ENCODE measurements around the gene IHH. TPM values are rescaled to one million over a fixed set of nuclear protein-coding genes. Genes with fewer than 3 reads are reported as not detected.

The IHH gene
- total and polyA plus RNA-seq, 2 donors (not counting 3 experiments of a cell fraction or from before 2014, with no cell fraction given), result 0.03 TPM; not detected in 1

DNA sequence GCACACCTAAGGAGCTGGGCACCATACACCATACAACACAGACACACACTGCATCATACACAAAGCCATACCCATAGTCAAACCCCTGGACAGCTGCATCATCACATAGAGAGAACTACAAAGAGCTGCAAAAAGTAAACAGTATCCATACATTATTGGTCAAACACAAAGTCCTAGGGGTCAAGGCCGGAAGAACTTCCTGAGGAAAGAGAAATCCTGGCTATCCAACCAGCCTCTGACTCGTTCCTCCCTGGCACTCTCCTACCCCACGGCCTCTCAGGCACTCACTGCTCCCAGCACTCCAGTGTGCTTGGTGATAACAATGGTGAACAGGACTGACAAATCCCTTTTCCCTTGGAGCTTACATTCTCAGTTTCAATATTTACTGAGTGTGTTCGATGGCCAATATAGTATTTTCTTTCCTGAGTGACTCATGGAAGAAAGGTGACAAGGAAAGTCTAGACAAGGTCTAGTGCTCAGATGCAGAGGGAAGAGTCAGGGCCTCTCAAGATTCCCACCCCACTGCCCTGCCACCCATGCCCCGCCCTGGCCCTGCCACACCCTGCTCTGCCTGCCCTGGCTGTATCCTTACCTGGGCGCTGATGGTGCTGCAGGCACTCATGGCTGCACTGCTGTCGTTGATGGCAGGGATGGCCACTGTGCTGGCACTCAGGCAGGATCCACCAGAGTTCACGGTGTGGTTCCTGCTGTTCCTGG lies 22.8 kb downstream of the IHH start:
- Histone ChIP-seq H3K4me2 (ENCODE audit: insufficient read depth, low read length) (no peak overlapping the region), H2AFZ (ENCODE audit: low read depth, low read length) (no peak overlapping the region), H3K4me3 (replicated peaks in 1 of 3; ENCODE audit: insufficient read depth in 1 of 3, low read depth in 1 of 3, low read length in 3 of 3) (no peak overlapping the region), H3K9me3 (replicated peaks; ENCODE audit: control insufficient read depth, insufficient read depth, low read length) (no peaks in the 10 kb centered on the region), H3K36me3 (ENCODE audit: control insufficient read depth in 2 of 2, extremely low read depth in 1 of 2, insufficient read depth in 2 of 2, low read length in 2 of 2) (no peaks in the 10 kb centered on the region), H3K79me2 (ENCODE audit: control insufficient read depth, insufficient read depth, low read length) (no peaks in the 10 kb centered on the region), H4K20me1 (replicated peaks; ENCODE audit: control insufficient read depth, extremely low read depth, insufficient read depth, low read length) (no peaks in the 10 kb centered on the region), H3K9ac (replicated peaks; ENCODE audit: extremely low read depth, insufficient read depth, low read length) (no peak overlapping the region), H3K9me1 (replicated peaks; ENCODE audit: control insufficient read depth, extremely low read depth, insufficient read depth, low read length) (no peaks in the 10 kb centered on the region), H3K4me1 (ENCODE audit: control insufficient read depth, extremely low read depth, insufficient read depth, low read length) (no peaks in the 10 kb centered on the region), H3K27ac (ENCODE audit: insufficient read depth, low read depth, low read length) (no peak overlapping the region), H3K27me3 (ENCODE audit: control insufficient read depth in 2 of 2, insufficient read depth in 2 of 2, low read length in 2 of 2) (peaks cover 34 to 35% of the 10 kb centered on the region in 2 experiments)
- TF ChIP-seq MAX (IDR thresholded peaks at IDR 0.05; ENCODE audit: insufficient read depth, insufficient read length) (no peak), GATA2 (IDR thresholded peaks at IDR 0.05; ENCODE audit: insufficient read depth, insufficient read length, low read depth, low read length) (no peak), POLR2A (IDR thresholded peaks at IDR 0.05; ENCODE audit: low read depth, low read length) (no peak), JUN (IDR thresholded peaks at IDR 0.05; ENCODE audit: borderline replicate concordance, insufficient read depth, insufficient read length, low read depth) (no peak), POLR2AphosphoS5 (IDR thresholded peaks at IDR 0.05; ENCODE audit: insufficient read depth, low read depth, low read length) (no peak), EZH2 (IDR thresholded peaks at IDR 0.05; ENCODE audit: borderline replicate concordance, low read depth, low read length, severe bottlenecking) (no peak), FOS (IDR thresholded peaks at IDR 0.05; ENCODE audit: borderline replicate concordance, insufficient read depth, low read length) (no peak), MYC (IDR thresholded peaks at IDR 0.05; ENCODE audit: low read depth, low read length) (no peak)
- TF ChIP-seq, protein P1, sequence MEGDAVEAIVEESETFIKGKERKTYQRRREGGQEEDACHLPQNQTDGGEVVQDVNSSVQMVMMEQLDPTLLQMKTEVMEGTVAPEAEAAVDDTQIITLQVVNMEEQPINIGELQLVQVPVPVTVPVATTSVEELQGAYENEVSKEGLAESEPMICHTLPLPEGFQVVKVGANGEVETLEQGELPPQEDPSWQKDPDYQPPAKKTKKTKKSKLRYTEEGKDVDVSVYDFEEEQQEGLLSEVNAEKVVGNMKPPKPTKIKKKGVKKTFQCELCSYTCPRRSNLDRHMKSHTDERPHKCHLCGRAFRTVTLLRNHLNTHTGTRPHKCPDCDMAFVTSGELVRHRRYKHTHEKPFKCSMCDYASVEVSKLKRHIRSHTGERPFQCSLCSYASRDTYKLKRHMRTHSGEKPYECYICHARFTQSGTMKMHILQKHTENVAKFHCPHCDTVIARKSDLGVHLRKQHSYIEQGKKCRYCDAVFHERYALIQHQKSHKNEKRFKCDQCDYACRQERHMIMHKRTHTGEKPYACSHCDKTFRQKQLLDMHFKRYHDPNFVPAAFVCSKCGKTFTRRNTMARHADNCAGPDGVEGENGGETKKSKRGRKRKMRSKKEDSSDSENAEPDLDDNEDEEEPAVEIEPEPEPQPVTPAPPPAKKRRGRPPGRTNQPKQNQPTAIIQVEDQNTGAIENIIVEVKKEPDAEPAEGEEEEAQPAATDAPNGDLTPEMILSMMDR (IDR thresholded peaks at IDR 0.05; ENCODE audit: extremely low read depth in 1 of 2, insufficient read depth in 1 of 2, low read depth in 1 of 2, low read length in 2 of 2), result no peak
- CTCF ChIA-PET, result interaction anchor here (0.7 to 5.6 kb wide), 5 partner anchors 8 to 82 kb away, joined by 3 to 52 read pairs (median 3); no protein-coding TSS in a partner anchor
- BruUV-seq (replicated peaks), result no TSS peak
- FAIRE-seq, result no peak
- dilution Hi-C loops (cut with MboI; ENCODE audit: extremely low pct_ligation_motif_present, low sequenced_read_pairs), result no loop called here
- POLR2A ChIA-PET, result no interaction called here
- intact Hi-C loops (cut with micrococcal nuclease), result no loop called here
- DNase-seq (ENCODE audit: low read depth, low spot score), result no peak

All from endothelial cell of umbilical vein (primary cell).